ENCODE measurements around the gene ABHD13.
"Not testable (repeated sequence)": the region's sequence is repeated elsewhere in the genome, so short reads cannot be mapped to it uniquely, and the experiment has no call there.

The ABHD13 gene

DNA sequence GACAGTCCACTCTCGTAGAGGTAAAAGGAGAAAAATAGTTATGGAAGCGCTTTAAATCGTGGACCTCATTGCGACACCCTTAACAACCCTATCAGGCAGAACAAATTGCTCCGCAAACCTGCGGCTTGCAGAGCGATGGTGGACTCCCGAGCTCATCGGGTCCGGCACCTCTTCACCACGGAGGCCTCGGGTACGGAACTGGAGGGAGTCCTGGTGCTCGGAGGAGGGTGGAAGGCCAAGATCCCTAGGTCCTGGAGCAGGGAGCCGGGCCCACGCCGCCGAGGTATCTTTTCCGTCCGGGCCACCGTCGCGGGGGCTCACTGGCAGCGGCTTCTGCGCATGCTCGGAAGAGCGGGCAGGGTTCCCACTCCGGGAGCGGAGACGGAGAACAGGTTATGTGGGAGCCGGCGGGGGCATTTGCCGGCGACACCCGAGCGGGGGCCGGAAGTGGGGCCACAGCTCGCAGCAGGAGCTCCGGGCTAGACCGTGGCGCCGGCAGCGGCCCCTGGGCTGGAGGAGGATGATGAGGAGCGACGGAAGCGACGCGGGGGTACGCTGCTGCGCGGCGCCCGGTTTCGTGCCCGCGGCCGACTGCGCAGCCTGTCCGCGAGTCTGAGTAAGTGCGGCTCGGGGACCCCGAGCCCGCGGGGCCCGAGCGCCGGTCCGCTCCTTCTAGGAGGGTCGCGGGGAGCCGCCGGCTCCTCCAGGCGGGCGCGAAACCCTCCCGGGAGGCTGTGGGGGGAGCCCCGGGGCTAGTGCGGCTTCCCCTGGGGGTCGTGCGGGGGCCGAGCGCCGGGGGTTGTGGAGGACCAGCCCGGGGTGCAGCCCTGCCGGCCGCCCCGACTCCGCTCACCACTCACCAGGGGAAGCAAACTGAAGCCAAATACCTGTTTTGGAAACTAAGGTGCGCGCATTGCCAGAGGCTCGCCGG is at the start of gene ABHD13:
Gene ABHD13 (plus strand): TSS at position 349 of the 931 bp plus-strand sequence. CDS start 10,827 bp downstream, outside the sequence.
- peak; percentile 90 for DNase-seq (ENCODE audit: low read depth)

DNA sequence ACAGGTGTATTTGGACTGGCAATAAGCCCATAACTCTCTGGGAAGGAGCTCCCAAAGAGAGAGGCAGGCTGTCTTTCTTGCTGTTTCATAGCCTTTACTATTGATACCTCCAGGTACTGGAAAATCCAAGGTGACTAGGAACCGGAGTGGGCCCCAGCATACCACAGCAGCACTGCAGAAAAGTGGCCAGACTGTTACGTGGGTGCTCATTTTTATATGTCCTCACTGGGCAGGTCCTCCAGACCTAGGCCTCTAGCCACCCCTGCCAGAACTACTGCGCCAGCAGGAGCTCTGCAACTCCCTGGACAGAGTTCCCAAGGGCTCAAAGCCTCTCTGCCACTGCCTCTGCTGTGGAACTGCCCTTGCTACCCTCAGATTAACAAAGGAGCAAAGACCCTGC is 49.3 kb upstream of the ABHD13 start:
- no peak for DNase-seq (ENCODE audit: low read depth)

DNA sequence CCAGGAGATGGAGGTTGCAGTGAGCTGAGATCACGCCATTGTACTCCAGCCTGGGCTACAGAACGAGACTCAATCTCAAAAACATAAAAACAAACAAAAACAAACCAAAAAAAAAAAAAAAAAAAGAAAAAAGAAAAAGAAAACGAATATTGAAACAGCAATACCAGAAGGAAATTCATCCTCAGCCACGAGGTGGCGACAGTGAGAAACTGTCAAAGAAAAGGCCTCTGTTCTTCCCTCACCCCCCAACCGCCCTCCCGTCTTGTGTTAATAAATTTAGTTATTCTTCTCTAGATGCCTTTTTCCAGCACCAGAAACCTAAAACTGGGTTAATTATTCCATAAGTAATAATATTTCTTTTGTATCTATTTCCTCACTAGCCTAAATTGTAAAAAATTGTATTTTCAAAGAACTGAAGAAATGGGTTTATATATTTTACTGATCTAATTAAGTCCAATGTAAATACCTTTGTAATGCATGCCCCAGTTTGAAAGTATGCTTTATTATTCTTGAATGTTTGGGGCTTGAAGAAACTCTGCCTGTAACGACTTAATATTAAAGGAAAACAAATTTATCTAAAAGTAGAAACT is 41.4 kb upstream of the ABHD13 start:
- DNase-seq (ENCODE audit: low read depth): peak; percentile 29

DNA sequence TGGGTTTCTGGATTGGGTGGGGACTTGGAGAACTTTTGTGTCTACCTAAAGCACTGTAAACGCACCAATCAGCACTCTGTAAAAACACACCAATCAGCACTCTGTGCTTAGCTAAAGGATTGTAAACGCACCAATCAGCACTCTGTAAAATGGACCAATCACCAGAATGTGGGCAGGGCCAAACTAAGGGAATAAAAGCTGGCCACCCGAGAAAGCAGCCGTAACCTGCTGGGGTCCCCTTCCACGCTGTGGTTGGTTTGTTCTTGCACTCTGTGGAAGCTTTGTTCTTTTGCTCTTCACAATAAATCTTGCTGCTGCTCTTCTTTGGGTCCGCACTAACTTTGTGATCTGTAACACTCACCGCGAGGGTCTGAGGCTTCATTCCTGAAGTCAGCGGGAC is 40.1 kb upstream of the ABHD13 start:
- DNase-seq (ENCODE audit: low read depth): no peak

DNA sequence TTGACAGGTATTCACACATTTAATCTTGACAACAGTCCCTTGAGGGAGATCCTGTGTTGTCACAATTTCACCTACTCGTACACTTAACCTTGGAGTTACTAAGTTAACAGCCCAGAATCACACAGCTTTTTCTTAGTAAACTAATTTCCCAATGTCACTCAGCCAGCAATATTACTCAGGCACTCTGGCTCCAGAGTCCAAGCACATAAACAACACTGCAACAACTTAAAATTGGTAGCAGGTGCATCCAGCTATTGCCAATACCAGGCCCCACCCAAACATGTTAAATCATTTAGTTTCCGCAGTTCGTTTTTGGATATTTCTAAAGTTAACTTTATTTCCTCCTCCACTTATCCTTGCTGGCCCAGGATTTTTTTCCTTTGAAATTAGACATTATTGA is 35.5 kb upstream of the ABHD13 start:
- no peak for DNase-seq (ENCODE audit: low read depth)

DNA sequence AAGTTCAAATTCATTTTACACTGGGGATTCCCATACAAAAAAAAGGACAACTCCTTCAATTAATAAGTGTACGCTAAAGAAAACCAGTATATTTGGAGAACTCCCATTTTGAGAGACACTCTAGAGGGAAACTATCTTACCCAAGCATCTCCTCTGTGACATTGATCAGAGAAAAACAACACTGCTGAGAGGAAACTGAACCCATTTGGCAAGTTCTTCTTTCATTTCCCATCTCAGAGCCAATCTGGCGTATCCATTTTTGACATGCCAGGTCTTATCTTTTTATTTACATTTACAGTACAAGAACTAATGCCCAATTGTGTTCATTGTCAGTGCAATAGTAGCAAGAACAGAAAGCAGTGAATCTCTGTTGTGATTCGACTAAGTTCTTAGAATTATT is 33.0 kb upstream of the ABHD13 start:
- no peak for DNase-seq (ENCODE audit: low read depth)

DNA sequence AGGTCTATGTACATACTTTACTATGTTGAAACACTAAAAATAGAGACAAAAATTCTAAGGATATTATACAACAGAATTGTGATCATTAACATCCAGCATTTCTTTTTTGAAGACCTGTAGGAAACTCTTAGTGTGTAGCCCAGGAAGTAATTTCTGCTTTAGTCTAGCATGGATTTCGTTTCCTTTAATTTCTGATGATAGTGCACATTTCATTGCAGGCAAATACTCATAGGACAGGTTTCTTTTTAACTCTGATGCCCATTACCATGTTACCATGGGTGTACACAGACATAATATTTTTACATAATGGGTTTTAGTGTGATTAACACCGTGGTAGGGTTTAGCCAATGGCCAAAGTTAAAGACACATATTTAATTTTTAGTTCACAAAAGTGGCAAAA is 29.9 kb upstream of the ABHD13 start:
- DNase-seq (ENCODE audit: low read depth): no peak

DNA sequence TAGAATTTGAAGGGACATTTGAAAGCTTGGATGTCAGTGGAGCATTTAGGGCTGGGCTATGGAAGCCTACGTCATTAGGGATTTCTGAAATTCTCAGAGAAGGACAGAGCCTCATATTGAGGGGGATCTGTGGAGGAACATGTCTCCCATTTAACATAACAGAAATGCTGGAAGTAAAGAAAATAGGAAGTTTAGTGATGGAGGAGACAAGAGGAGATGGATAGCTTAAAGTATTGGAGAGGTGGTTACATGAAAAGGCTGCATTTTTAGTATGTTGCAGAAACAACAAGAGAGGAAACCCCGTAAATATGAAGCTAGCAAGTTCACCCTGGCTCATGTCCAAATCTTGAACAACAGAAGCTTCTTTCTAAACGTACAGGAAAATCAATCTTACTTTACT is 27.3 kb upstream of the ABHD13 start:
- no peak for DNase-seq (ENCODE audit: low read depth)

DNA sequence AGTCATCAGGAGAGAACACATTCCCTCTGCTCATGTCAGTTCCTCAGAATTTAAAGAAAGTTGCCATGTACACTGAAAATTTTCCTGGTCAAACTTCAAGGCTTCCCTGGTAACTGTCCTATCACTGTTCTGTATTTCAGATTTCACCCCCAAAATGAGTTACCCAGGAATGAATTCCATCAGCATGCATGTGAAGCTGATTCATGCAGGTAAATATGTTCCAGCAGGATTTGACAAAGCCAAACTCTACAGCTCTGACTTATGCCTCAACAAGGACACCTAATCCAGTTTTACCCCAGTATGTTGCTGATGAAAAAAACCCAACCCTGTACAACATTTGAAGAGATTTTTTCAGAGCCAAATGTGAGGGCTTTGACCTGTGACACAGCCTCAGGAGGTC is 24.4 kb upstream of the ABHD13 start:
- DNase-seq (ENCODE audit: low read depth): no peak

DNA sequence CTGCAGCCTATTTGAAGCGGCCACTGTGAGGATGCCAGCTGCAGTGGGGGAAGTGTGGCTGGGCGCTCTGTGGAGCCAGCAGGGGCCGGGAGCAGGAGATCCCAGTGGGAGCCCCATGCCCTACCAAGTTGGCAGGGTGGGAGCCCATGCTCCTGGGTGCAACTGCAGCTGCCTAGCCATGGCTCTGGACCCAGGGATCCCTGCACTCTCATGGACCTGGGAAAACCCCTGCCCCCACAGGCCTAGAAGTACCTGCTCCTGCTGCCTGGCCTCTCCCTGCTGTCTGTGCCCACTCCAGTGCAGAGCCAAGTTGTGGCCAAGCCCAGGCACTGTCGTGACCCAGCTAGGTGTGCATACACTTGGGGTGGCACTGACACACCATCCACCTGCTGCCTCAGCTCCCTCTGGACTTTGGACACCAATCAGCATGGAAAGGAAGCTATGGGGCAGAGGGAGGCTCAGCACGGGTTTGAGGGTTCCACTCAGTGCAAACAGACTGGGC is 23.7 kb upstream of the ABHD13 start:
- DNase-seq (ENCODE audit: low read depth): no peak

DNA sequence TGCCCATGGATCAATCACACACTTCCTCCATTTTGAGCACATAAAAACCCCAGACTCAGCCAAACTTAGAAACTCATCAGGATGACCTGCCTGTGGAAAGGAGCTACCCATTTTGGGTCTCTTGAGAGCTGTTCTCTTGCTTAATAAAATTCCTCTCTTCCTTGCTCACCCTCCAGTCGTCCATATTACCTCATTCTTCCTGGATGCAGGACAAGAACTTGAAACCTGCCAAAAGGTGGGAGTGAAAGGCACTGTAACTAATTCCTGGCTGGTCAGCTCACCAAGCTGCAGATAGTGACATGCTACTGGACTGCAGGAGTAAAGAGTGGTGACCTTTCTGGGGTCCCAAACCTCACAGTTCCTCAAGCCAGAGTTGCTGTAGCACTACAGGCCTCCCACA is 23.0 kb upstream of the ABHD13 start:
- DNase-seq (ENCODE audit: low read depth): no peak

DNA sequence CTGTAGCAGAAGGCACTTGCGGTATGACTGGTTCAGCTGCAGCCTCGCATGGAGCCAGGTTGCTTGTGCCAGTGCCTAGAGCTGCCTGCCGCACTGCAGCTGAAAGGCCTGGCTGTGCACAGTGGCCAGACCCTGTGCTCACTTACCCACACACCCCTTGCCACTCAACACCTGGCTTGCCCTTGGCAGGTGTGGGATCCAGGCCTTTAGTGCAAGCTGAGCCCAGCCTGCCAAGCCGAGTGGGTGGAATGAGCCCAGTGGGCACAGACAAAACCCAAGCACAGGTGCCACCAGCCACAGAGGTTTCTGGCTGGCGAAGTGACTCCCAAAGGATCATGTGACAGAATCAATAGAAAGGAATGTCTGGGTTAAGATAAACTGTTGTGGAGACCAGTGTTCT is 22.3 kb upstream of the ABHD13 start:
- DNase-seq (ENCODE audit: low read depth): no peak

DNA sequence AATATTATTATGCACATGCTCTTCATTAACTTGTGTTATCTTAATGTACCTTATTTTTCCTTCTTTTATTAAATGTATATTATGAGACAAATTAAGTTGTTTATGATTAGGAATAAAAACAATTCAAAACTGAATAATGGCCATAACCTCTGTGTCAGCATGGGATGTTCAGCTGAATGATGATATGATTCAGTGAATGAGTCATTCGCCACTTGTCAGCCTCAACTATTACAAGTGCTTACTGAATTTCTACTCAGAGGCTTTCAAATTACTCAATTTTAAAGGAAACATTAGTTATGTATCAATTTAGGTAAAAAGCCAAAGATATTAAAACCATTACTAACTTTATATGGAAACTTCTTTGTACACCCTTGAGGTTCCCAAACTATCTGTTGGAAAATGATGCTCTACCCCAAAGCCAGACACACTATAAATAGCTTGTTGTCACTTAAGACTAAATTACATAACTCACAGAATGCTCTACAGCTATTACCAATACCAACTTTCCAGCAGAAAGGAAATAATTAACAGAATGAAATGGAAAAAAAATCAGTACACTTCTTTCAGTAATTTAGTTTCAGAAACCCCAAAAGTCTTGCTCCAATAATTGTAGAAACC is 17.3 kb upstream of the ABHD13 start:
- DNase-seq (ENCODE audit: low read depth): no peak

DNA sequence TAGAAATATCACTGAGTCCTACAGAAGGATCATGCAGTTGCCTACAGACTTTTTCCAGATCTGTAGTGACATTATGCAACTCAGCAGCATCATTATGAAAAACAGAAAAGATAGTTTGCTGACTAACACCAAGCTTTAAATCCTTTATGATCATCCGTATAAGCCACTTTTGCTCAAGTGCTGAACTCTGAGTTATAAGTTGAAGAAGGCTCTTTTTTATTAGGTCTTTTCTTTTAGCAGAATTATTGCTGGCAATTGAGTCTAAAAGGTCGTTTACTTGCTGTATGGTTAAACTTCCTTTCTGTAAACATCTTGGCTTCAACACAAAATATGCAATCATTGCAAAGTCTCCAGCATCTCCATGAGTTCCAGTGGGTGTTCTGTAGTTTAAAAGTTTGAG is 7.6 kb upstream of the ABHD13 start:
- DNase-seq (ENCODE audit: low read depth): no peak

DNA sequence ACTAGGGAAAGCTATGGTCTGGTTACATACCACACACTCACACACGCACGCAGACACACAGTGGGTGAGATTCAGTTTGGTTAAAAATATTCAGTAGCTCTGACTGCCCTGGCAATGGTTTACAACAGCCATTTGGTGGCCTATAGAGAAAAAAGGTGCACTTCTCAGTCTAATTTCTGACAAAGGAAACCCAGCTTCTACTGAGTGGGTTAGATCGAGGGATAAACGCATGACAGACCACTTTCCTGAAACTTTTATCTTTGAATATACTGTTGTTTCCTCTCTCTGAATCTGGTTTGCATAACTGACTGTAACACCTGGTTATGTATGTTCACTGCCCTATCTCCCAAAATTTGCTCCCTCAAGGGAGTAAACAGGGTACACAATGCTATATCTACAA is 5.3 kb upstream of the ABHD13 start:
- no peak for DNase-seq (ENCODE audit: low read depth)

DNA sequence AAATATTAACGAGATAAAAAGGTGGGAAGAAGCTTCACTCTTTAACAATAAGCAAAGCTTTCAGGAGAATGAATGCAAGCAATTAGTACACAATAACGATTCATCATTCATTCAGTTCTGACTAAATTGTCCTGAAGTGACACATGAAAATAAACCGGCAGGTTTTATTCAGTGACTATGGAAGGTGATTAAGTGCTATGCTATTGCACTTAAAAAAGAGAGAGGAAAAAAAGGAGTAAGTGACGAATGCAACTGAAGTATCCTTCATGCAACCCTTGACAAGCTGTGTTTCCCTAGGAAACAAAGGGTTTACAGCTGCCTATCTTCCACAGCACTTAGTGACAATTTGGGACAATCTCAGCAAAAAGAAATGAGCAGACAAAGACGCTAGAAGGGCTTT is 4.2 kb upstream of the ABHD13 start:
- DNase-seq (ENCODE audit: low read depth): no peak

DNA sequence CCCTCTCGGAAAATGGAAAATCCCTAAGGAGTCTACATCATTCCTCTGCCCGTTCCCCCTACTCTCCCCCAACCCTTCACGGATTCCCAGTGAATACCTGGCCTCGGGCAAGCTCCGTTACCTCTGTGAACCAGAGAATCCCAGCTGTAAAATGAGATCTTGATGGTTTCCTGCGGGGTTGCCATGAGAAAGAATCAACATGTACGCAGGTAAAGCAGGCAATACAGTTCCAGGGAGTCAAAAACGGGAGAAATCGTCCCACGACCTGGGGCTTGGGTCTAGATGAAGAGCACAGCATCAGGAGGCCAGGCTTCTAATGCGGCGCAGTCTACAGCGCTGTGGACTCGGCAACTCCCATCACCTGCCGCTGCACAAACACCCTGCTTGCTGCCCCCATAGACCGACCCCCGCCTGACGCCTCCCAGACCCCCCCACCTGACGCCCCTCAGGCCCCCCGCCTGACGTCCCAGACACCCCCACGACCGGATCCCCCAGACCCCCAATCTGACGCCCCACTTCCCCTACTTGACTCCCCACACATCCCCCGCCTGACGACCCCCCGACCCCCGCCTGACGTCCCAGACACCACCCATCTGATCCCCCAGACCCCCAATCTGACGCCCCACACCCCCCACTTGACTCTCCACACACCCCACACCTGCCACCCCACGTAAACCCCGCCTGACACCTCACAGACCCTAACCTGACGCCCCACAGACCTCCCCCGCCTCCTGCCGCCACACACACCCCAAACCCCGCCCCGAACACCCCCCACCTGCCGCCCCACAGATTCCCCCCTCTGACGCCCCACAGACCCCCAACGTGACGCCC is 3.5 kb upstream of the ABHD13 start:
- DNase-seq (ENCODE audit: low read depth): no peak

DNA sequence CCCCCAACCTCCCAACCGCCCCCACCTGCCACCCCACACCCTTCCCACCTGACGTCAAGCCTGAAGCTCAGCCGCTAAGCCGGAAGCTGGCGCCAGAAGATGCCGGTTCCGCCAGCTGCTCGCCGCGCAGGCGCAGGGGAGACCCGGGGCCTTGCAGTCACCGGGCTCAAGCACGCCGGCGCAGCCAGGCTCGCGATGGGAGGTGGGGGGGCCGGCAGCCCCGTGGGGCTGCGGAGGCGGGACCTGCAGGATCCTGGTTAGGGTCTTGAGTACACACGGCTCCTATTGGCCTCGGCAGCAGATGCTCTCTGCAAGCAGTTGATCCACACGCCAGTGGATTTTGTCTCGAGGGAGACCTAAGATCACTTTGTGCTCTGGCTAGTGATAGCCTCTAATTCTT is 2.8 kb upstream of the ABHD13 start, which contains the start of gene LIG4:
Gene LIG4 (minus strand): TSS at position 101 of the 400 bp plus-strand sequence. CDS start 4,268 bp downstream, outside the sequence.
- DNase-seq (ENCODE audit: low read depth): peak; percentile 83

DNA sequence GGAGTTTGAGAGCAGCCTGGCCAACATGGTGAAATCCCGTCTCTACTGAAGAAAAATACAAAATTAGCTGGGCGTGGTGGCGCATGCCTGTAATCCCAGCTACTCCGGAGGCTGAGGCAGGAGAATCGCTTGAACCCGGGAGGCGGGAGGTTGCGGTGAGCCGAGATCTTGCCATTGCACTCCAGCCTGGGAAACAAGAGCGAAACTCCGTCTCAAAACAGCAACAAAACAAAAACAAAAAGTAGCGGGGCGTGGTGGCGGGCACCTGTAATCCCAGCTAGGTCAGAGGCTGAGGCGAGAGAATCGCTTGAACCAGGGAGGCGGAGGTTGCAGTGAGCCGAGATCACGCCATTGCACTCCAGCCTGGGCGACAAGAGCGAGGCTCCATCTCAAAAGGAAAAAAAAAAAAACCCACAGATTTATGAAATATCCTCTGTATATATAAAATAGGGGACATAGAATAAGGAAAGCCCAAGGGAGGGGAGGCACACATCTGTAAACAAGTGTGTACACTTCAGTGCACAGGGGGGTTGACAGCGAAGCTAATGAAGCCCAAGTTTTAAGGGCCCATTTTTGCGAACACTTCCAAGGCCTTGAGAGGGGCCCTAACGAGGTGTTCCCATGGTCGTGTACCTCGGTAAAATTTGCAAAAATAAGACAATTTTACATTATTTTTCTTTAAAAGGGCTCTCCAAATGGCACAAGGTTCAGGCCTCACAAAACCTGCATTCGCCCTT is 717 bp upstream of the ABHD13 start:
- not testable (repeated sequence) for DNase-seq (ENCODE audit: low read depth)

DNA sequence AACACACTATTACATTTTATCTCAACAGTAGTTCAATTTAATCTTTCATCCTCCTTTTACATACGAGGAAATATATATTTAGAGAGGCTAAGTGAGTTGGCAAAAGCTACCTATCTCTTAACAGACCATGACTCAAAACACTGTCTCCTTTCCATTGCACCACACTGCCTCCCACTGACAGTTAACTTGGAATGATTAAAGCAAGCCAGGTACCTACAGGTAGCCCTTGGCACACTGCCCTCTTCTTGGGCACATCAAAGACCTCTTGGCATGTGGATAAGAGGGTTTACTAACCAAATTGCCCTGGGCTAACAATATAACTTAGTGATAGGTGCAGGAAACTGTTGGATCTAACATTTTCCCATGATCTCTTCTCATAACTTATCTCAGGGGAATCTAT is 1.8 kb downstream of the ABHD13 start:
- no peak for DNase-seq (ENCODE audit: low read depth)

Data from activated T-cell treated with anti-CD3 and anti-CD28 coated beads for 48 hours (primary cell).